ENCODE results near the gene PNLIPRP1. TPM values are rescaled to one million over a fixed set of nuclear protein-coding genes. Genes with fewer than 3 reads are reported as not detected.

PNLIPRP1 gene
- polyA plus RNA-seq (ENCODE audit: insufficient read length in 4 of 4): under 1 TPM in 1 of 4 donors, not detected in 3; 0.22 TPM

DNA sequence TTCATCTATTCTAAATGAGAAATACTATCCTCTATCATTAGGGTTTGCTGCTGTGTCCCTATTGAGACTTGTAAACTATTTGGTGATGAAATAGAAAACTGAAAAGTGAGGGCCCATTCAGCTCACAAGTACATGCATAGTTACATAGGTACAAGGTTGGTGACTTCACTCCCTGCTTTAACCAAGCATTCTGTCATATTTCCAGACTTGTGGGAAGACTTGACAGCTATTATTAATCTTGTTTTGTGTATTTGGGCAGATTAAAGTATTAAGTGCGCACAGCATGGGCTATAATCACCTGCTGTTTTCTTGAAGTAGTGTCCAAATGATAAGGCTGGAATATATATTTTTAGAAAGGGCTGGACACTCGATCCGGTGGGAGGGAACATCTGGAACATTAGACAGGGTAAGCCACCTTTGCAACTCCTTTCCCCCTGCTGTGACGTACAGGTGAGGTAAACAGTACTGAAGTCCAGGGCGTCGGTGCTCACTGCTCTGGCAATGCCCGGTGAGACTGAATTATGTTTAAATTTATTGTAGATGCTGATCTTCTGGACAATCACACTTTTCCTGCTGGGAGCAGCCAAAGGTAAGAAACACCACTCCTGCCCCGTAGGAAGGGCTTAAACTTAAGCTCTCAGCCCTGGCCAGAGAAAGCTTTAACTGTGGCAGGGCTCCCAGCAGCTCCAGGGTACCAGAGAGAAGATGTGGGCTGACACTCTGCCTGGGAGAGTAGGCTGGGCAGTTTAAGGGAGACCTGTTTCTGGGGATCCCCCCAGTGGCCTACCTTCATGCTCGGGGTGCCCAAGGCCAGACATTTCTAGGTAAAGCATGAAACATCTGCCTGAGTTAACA lies at the start of gene PNLIPRP1:
Gene PNLIPRP1, plus strand, starts transcription at position 370 of the 855 bp plus-strand sequence. Its CDS starts 171 bp downstream, at position 541.
- no peak for DNase-seq (ENCODE audit: low read depth in 4 of 4, low spot score in 3 of 4)

DNA sequence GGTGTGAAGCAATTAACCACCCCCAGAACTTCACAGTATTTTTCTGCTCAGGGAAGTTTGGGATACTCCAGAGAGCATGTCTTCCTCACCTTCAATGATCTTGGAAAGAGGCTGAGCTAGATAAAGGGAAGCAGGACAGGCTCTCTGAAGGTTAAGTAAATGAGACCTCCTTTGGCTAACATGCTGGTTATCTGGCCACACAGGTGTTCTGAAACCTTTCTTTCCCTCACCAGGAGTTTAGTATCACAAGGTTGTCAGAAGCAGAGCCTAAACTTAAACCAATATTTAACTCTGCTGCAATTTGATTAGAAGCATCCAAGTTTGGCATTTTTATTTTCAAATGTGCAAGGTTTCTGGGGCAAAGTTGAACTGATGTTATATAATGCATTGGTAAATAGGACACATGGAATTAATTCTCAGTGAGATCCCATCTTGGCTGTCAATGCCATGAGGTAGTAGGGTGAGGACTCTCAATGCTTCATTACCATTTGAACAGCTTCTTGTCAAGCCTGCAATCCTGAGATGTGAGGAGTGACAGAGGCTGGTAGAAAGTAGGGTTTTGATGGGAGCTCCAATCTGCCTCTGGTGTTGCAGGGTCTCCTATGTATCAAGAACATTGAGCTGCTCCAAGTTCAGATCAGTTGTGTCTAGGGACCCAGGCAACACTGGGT lies 48.6 kb upstream of the PNLIPRP1 start:
- DNase-seq (ENCODE audit: low read depth in 4 of 4, low spot score in 3 of 4): no peak

DNA sequence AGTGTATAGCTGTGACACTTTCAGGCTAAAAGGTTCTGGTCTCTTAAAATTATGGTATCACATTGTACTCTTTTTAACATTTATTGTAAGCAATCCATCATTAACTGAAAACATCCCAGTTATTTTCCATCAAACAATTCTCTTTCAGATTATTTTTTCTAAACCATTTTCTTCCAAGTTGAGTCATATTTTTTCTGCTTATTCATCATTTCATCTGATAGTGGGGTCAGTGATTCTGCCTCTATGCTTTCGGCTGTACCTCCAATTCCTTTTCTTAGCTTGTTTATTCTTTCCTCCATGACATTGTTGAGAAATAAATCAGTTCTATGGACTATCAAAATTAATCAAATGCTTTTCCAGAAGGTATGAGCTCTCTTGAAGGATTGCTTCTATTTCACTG lies 45.6 kb upstream of the PNLIPRP1 start:
- DNase-seq (ENCODE audit: low read depth in 4 of 4, low spot score in 3 of 4): no peak

DNA sequence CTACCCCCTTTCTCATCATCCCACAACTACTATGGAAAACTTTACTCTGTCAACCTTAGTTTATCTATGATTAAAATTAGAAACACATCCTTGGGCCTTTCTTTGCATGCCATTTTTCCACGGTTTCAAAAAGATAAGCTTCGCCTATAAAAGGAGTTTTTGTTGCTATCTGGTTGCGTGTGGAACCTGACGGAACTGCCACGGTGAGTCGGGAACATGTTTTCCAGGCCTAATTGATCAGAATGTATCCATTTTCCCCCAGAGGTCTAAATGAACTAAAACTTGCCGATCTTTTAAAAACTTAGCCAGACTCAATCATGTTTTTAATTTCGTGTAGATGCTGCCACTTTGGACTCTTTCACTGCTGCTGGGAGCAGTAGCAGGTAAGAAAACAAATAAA lies 45.0 kb upstream of the PNLIPRP1 start, which contains the start of gene PNLIP:
Gene PNLIP, plus strand, starts transcription at position 176 of the 400 bp plus-strand sequence. Its CDS starts 162 bp downstream, at position 338.
- no peak for DNase-seq (ENCODE audit: low read depth in 4 of 4, low spot score in 3 of 4)

DNA sequence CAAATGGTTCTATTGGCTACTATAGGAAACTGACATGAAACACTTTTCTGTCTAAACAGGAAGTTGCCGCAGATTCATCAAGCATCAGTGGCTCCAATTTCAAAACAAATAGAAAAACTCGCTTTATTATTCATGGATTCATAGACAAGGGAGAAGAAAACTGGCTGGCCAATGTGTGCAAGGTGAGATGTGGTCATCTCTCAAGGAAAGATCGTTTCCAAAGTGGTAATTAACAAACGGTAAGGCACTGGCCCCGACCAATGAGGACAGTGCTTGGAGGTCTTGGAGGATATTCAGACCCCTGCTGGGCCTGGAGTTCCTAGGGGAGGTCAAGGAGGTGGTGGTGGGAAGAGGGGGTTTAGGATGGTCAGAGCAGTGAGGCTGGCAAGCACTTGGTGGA lies 42.5 kb upstream of the PNLIPRP1 start:
- DNase-seq (ENCODE audit: low read depth in 4 of 4, low spot score in 3 of 4): no peak

DNA sequence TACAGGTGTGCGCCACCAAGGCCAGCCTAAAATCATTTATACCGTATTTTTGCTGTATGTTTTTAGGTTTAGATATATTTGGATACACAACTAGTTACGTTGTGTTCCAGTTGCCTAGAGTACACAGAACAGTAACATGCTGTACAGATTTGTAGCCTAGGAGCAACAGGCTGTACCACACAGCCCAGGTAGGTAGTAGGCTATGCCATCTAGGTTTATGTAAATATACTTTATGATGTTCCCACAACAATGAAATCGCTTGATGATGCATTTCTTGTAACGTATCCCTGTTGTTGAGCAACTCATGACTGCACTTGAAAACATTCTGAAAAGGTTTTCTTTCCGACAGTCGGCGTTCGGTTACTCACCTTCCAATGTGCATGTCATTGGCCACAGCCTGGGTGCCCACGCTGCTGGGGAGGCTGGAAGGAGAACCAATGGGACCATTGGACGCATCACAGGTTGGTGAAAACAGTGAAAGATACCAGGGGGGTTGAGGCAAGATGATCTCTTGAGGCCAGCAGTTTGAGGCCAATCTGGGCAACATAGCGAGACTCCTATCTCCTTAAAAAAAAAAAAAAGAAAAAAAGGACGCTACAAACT lies 37.3 kb upstream of the PNLIPRP1 start:
- no peak for DNase-seq (ENCODE audit: low read depth in 4 of 4, low spot score in 3 of 4)

DNA sequence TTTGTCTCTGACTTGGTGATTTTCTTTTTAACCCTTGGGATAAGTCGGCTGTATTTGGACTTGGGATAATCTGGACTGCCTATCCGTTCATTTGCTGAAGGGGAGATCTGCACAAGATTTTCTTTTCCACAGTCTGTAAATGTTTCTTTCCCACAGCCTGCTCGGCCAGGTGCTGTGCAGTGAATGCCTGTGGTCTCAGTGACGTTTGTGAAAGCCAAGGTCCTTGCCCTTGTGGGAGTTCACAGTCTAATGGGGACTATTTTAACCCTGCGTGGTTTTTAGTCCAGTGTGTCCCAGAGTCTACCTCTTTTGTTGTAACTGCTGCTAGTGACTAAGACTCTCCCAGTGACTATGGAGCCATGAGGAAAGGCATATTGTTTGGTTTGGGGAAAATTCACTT lies 36.1 kb upstream of the PNLIPRP1 start:
- DNase-seq (ENCODE audit: low read depth in 4 of 4, low spot score in 3 of 4): no peak

DNA sequence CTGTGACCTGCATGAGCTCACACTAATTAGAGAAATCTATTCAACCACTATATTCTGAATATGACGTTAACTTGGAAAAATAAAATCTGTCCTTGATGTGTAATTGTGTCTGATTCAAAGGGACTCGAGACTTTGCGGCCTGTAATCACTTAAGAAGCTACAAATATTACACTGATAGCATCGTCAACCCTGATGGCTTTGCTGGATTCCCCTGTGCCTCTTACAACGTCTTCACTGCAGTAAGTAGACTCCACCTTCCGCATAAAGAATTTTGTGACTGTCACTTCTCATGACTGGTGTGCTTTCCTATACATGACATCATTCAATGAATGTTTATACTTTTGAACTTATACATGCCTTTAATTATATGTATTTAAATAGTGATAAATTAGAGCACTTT lies 34.9 kb upstream of the PNLIPRP1 start:
- no peak for DNase-seq (ENCODE audit: low read depth in 4 of 4, low spot score in 3 of 4)

DNA sequence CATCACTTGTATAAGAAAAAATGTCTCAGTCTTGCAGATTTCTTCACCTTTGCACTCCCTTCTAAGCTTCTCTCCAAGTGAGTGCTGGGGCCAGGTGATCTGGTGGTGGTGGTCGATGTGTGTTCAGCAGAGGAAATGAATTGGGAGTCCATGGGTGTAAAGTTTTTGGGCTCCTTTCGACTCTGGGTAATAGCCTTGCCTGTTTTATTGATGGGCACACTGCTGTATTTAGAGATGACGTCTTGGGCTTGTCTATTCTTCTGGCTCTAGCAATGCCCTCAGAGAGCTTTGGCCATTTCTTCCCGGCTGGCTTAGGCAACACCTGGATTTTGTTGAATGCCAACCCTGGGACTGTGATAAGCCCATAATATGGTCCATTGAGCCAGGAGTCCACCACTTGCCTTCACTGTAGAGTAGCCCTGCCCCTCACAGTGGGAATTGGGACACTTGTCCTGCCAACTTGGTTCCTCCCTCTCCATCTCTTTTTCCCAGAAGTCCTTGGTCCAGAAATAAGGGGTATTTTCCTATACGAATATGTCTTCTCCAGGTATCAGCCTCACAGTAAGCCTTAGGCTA lies 33.4 kb upstream of the PNLIPRP1 start:
- DNase-seq (ENCODE audit: low read depth in 4 of 4, low spot score in 3 of 4): no peak

DNA sequence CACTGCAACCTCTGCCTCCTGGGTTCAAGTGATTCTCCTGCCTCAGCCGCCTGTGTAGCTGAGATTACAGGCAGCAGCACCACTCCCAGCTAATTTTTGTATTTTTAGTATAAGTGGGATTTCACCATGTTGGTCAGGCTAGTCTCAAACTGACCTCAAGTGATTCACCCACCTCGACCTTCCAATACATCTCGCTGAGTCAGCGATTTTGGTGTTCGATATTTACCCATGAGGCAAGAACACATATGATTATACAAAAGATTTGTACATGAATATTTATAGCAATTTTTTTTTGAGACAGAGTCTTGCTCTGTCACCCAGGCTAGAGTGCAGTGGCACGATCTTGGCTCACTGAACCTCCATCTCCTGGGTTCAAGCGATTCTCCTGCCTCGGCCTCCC lies 25.2 kb upstream of the PNLIPRP1 start:
- DNase-seq (ENCODE audit: low read depth in 4 of 4, low spot score in 3 of 4): no peak

DNA sequence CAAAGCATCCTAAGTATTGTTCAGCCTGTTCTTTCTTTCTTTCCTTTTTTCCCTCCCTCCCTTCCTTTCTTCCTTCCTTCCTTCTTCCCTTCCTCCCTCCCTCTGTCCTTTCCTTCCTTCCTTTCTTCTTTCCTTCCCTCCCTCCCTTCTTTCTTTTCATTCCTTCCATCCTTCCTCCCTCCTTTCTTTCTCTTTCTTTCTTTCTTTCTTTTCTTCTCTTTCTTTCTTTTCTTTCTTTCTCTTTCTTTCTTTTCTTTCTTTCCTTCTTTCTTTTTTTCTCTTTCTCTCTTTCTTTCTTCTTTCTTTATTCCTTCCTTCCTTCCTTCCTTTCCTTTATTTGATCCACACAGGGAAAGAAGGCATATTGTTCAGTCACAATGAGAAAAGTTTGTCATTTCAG lies 23.8 kb upstream of the PNLIPRP1 start:
- DNase-seq (ENCODE audit: low read depth in 4 of 4, low spot score in 3 of 4): no peak

DNA sequence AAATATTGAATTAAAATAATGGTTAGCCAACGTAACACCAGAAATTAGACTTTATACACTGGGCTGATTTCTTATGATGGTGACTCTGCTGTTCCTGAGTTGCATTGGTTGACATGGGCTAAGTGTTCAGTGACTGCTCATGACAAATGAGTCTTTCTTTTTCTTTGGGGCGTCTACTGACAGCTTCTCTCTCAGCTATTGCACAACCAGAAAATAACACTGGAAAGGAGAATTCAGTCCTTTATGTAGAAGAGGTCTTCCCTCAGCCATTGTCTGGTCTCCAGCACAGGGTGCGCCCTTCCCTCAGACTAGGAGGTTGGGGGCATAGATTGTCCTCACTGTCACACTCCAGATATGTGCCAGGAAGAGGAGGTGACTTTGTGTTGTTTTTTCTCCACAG lies 23.4 kb upstream of the PNLIPRP1 start:
- DNase-seq (ENCODE audit: low read depth in 4 of 4, low spot score in 3 of 4): no peak

DNA sequence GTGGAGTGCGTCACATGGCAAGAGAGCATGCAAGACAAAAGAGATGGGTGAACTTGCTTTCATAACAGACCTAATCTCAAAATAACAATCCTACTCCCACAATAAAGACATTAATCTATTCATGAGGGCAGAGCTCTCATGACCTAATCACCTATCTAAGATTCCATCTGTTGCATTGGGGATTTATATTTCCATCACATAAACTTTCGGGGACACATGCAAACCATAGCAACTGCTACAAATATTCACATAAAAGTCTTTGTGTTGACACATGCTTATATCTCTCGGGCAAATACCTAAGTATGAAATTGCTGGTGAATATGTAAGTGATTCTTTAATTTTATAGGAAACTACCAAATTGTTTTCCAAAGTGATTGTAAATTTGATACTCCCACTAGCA lies 16.0 kb upstream of the PNLIPRP1 start:
- DNase-seq (ENCODE audit: low read depth in 4 of 4, low spot score in 3 of 4): no peak

DNA sequence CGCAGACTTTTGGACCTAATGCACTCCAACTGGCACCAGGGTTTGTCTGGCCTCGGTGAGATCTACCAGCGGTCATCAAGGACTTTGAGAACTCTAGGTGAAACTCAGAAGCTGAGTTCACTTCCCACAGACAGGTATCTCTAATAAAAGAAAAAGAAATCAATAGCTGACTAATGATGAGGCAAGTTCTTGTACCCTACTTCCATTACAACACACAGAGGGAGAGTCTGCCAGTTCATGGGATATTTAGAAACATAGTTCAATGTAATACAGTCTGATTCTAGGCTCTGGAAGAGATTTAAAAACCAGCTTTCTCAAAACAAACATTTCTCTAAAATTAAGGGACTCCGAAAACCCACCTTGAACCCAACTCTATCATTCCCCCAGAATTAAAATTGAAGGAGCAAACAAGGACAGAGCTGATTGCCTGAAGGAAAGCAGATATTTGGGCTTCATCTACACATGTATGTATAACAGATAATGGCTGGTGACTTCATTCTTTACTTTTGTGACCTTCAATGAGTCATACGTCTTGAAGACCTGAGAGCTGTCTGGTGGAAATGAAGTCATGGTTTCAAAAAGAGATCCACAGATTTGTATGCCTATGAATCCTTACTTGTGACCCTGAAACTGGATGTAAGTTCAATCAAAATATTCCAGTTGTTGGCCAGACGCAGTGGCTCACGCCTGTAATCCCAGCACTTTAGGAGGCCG lies 2.7 kb upstream of the PNLIPRP1 start:
- no peak for DNase-seq (ENCODE audit: low read depth in 4 of 4, low spot score in 3 of 4)

DNA sequence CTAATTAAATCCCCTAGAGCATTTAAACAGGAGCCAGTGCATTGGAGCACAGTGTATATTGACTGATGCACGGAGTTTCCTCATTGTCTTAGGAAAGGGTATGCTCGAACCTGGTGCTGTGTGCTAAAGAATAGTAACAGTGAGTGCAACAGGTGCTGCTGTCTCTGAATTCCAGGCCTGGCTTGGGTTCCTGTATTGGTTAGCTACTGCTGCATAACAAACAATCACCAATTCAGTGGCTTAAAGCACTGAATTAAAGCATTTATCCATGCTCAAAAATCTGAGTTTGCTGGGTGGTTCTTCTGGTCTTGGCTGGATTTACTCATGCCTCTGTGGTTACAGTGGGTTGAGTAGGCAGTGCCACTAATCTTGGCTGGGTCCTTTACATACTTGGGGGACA lies 1.8 kb upstream of the PNLIPRP1 start:
- no peak for DNase-seq (ENCODE audit: low read depth in 4 of 4, low spot score in 3 of 4)

DNA sequence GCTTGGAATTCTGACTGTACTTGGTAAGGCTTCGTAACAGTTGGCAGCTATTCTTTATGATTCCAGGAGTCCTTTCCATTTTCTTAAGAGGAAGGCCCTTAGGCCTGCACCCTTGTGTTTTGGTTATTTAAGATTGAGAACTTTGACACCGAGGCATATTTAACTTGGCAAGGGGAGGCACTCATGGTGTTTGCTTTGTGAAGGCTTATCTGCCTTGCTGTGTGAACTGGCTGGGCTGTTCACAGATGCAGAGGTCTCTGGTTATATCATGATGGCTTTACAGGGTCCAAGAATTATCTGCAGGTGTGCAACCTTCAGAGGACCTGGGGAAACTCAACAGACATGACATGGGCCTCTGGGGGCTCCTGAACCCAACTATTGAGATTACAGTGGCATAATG lies 833 bp upstream of the PNLIPRP1 start:
- no peak for DNase-seq (ENCODE audit: low read depth in 4 of 4, low spot score in 3 of 4)

DNA sequence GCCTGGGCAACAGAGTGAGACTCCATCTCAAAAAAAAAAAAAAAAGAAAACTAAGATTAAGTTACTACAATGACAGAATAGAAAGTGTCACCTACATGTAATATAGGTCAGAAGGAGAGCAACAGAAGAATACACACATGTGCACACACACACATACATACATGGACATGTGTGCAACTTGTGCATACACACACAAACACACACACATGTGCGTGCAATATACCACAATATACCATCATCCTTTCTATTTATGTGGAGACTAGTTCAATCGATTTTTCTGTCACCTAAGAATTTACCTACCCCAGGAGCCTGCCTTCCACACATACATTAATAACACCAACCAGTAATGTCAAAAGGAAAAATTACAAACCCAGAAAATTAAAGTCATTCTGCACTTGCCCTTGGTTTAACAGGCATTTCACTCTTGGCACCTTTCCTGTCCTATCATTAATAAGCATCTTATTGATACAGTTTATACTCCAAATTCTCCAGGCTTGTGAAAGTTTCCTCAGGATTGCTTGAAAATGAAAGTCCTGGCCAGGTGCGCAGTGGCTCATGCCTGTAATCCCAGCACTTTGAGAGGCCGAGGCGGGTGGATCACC lies 2.5 kb downstream of the PNLIPRP1 start:
- no peak for DNase-seq (ENCODE audit: low read depth in 4 of 4, low spot score in 3 of 4)

DNA sequence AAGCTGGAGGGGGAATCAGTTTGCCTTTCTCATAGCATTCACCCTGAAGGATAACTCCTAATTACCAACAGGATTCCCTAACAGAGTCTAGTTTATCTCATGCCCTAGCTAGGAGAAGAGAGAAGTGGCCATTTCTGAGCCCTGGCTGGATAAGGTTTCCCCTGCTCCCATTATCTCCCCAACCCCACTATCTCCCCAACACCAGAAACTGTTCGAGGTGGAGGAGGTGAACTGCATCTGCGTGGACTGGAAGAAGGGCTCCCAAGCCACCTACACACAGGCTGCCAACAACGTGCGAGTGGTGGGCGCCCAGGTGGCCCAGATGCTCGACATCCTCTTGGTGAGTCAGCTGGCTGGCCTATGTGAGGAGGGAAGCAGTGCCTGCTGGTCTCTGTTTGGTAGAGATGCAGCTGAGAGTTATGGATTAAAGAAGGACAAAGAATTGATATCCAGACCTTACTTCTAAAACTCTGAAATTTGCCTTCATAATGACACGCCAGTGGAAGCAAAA lies 3.8 kb downstream of the PNLIPRP1 start:
- DNase-seq (ENCODE audit: low read depth in 4 of 4, low spot score in 3 of 4): no peak

DNA sequence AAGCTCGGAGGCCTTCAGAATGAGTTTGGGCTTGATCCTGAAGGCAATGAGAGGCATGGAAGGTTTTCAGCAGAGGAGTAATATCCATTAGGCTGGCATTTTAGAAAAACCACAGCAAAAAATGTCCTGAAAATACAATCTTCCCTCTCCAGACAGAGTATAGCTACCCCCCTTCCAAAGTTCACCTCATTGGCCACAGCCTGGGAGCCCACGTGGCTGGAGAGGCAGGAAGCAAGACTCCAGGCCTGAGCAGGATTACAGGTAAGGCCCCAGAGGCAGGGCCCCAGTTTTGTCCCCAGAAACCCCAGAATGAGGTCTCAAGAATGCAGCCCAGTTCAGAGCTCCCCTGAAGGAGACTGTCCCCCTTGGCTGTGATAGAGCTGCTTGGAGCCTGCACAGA lies 5.3 kb downstream of the PNLIPRP1 start:
- no peak for DNase-seq (ENCODE audit: low read depth in 4 of 4, low spot score in 3 of 4)

DNA sequence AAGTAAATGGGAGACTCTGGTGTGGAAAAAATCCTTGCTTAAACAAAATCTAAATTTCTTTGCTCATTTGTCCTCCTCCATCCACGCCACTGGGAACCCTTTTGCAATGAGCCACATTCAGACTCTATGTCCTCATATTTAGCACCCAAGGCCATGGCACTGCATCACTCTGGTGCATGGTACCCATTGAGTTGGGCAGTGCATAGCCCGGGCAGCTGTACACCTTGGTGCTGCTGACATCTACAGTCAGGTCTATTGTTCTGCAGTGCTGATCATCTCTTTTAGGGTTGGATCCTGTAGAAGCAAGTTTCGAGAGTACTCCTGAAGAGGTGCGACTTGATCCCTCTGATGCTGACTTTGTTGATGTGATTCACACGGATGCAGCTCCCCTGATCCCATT lies 6.8 kb downstream of the PNLIPRP1 start:
- no peak for DNase-seq (ENCODE audit: low read depth in 4 of 4, low spot score in 3 of 4)

Measured in right renal pelvis (tissue), 4 donors.